Endometrial microvascular endothelial cells (primary cell): ENCODE results near the gene TPP2. TPM values are rescaled to one million over a fixed set of nuclear protein-coding genes. Genes with fewer than 3 reads are reported as not detected.

ENCODE experiments used
- in situ Hi-C: cut with HindIII; loops from 2 replicates; pipeline ENCODE4 v1.10.0; 2017; ENCODE audit warnings: low sequenced_read_pairs, low pct_unique_long_range_greater_than_20kb; ENCODE audit errors: inconsistent ontology term
- total RNA-seq: library from RNA; depleted of rRNA; stranded (reverse); fragments of >200 nt; gene quantifications from one replicate; pipeline ENCODE4 v1.2.3, GENCODE V29; 2015; ENCODE audit errors: inconsistent ontology term

Gene TPP2
- total RNA-seq, 1 donor from 2014 or later: 33.5 TPM

DNA sequence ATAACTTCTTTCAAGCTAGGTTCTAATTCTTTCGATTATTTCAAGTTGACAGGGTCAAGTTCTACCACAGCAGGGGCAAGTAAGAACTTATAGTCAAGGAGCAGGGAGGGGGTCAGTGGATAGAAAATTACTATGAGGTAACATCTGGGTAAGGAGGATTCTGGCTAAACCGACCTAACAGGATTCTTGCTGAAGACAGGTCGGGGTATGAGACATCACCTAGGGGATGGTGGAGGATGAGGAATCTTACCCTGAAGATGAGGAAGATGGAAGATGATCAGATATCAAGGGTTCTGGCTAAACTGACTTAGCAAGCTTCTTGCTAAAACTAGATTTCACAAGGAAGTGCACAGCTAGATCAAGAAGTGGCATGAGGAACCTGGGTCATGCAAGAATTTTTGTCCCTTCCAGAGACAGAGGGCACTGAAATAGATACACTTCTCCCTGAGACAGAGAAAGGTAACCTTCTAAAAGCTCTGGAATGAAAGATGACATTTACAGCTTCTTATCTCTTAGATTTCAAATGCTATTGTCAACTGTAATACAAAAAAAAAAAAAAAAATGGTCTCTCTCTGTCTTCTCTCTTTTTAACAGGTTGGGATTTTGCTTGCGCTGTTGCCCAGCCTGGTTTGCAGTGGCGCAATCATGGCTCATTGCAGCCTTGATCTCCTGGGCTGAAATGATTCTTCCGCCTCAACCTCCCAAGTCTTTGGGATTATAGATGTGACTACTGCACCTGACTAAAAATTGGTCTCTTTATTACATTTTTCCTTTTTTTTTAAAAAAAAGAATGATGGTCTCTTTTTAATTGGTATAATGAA is 107.7 kb downstream of the TPP2 start:
- in situ Hi-C loops: no loop called here

DNA sequence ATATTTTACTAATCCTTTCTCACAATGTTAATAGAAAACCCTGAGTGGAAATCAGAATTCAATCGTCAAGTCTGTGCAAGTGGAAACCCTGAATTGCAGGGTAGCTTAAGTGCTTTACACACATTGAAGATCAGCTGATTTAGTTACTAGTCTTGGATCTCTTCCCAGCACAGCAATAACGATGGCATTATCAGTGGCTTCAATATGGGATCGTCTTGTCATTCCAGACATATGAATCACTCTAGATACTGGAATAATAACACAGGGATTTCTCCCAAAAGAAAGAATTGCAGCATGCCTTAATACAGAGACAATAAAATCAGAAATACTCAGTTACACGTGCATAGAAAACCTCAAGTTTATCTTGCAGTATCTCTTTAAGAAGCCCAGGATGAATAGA is 110.7 kb downstream of the TPP2 start:
- in situ Hi-C loops: no loop called here

DNA sequence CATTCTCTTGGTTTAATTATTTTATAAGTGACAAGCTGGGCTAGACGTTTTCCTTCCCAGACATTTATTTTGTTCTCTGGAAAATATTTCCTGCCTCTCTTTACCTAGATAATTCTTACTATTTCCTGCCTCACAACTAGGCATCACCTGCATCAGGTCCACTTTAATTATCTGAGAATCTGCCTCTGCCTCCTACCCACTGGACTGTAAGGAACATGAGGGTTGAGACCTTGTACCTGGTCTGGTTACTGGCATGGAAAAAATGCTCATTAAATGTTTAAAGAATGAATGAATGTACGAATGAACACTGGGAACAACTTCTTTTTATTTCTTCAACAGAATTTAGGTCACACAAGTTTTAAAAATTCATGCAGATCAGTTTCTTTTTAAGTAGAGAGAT is 111.4 kb downstream of the TPP2 start:
- in situ Hi-C loops: no loop called here

GRCh38 chr13:102708991-102709390 is 112.2 kb downstream of the TPP2 start:
- in situ Hi-C loops: no loop called here

DNA sequence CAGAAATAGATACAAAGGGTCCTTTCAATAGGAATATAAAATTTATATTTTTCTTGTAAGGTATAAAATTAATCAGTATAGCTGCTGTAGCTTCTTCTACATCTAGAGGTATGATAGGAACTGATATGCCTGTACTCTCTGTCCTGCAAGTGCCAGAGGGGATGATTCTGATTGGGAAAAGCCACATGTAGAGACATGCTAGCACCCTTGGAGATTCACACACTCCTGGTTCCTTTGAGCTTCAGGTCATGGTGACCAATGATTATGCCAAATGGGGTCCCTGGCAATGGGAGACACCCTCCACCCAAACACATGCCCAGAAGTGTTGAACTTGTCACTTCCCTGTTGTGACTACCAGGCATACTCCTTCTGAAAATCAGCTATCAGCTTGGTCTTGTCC is 112.8 kb downstream of the TPP2 start:
- in situ Hi-C loops: no loop called here

DNA sequence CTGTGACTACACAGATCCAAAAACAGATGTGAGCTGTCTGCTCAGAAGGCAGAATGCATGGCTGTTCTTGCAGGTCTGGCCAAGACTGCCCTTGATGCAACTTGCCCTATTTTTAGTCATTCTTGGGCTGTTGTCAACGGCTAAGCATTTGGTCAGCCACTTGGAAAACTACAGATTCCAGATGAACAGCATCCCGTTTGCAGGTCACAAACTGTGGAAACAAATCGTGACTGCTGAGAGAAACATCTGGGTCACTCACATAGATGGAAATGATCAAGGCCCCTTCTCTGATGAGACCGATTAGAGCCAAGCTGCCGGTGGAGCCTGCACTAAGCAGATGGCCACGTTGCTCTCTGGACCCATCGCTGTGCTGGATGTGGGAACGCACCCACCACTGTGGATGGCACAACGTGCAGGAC is 113.5 kb downstream of the TPP2 start:
- in situ Hi-C loops: no loop called here

GRCh38 chr13:102715447-102715846 is 118.7 kb downstream of the TPP2 start:
- in situ Hi-C loops: no loop called here

DNA sequence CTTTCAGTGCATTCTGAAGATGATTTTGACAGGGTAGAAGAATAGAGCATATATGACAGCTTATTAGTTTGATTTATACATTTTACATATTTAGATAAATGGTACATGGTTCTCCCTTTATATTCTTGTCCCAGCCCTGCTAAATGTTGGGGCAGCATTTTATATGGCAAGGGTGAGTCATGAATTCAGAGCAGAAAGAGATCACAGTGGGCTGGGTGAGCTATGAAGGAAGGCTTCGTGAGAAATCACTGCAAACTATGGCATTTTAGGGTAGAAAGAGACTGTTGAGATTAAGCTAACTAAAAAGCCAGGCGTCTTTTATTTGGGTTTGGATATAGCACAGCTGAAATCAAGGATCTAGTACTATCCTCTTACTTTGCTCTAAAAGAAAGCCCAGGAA is 122.0 kb downstream of the TPP2 start:
- in situ Hi-C loops: no loop called here

- in situ Hi-C loops: no loop called here
Observed at GRCh38 chr13:102721800-102722231, 125.0 kb downstream of the TPP2 start.

DNA sequence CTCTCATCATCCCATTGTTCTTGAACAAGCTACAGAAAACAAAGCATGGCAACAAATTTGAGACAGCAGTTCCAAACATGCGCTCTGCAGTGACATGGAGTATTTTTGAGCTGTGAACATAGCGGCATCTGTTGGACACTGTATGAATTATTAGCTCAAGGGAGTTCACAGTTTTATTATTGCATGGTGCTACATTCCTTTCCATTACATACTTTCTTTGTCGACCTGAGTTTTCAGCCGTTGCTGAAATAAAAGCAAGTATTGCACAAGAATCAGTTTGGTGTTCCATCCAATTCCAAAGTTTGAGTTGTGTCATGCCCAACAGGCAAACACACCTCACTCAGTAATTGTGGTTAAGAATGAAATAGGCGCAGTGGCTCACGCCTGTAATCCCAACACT is 128.1 kb downstream of the TPP2 start:
- in situ Hi-C loops: no loop called here

DNA sequence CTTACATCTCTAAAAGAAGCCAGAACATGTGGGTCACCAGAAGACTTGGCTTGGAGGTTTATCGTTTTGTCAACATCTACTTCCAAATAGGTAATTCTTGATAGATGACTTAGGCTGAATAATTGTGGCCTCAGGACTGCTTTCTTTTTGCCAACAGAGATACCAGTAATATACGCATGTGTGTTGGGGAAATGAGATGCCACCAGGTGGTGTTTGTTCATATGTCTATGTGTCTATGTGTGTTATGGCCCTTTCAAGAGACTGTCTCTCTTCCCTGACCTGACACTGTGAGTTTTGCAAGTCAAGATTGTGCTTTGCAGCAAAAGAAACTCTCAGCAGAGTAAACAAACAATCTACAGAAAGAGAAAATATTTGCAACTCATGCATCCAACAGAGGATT is 129.6 kb downstream of the TPP2 start:
- in situ Hi-C loops: no loop called here

Other genes starting within 250 kb of the TPP2 start
- under 0.01 TPM for gene FGF14, start 194.9 kb upstream of the TPP2 start, total RNA-seq
- gene METTL21C, start 98.1 kb downstream of the TPP2 start, total RNA-seq: not detected
- gene TEX30, start 176.8 kb downstream of the TPP2 start, total RNA-seq: 22.4 TPM
- gene POGLUT2, start 202.0 kb downstream of the TPP2 start, total RNA-seq: 22.5 TPM
- gene BIVM, start 202.1 kb downstream of the TPP2 start, total RNA-seq: 23.8 TPM
- gene ERCC5, start 249.0 kb downstream of the TPP2 start, total RNA-seq: 64.4 TPM